ENCODE data around the gene MANEA.
"Not testable (repeated sequence)": the region's sequence is repeated elsewhere in the genome, so short reads cannot be mapped to it uniquely, and the experiment has no call there.

The MANEA gene

DNA sequence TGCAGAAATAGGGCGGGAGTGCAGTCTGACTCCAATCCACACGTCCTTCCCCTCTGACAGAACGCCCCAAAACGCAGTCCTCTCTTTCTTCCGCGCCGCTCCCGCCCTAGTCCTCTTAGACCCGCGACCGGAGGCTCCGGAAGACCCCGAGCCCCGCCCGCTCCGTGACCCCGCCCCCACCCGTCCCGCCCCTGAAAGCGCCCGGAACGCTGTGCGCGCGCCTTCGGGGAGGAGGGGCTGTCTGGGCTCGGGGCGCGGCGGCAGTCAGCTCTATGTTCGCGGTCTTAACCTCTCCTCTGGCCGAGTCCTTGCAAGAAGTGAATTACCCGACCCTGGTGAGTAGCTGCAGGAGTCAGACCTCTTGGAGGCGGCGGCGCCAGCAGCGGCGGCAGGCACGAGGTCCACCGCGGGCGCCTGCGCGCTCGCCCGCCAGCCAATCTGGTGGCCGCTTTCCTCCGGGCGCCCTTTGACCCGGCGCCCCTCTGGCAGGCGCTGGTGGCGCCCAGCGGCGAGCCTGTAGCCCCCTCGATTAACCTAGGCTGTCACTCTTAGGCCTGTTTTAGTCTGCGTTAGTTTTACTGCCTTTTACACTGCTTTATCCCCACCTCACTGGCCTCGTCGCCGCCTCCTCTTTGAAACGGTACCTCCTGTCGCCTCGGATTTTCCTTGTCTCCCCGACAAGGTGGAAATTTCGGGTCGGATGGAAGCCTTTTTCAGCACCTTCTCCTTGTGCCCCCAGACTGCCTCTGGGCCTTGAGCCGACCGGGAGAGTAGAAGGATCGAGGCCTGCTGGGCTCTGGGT is at the start of gene MANEA:
Gene MANEA (plus strand): TSS at position 232 of the 802 bp plus-strand sequence. CDS start 8,905 bp downstream, outside the sequence.
- DNase-seq, result peak in 1 of 2 experiments; percentile 67

GRCh38 chr6:95529762-95530161 is 47.6 kb upstream of the MANEA start:
- no peak for DNase-seq

DNA sequence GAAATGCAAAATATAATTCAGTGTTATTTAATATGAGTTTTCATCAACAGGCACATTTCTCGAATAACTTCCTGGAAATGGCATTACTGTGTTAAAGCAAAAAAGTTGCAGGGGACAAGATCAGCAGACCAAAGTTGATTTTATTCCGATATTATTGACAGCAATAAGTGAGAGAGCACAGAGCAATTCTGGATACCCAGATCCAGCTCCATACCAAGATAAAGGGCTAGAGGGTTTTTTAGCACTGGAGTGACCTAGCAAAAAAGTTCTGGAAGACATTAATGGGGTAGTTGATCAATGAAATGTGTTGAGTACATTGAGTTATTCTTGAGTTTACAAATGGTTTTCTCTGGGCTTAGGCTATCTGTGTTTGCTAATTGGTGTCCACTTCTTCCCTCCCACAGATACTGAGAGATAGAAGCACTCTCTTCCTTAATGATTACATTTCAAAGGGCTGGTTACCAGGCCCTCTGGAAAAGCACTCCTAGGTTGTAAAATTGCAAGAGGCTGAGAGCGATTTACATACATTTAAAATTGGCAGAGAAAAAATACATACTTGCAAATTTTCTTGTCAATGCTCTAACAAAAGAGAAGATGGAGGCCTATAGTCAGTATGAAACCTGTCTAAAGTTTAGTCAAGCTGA is 47.0 kb upstream of the MANEA start:
- DNase-seq, result no peak

GRCh38 chr6:95543798-95544197 is 33.5 kb upstream of the MANEA start:
- DNase-seq, result no peak

DNA sequence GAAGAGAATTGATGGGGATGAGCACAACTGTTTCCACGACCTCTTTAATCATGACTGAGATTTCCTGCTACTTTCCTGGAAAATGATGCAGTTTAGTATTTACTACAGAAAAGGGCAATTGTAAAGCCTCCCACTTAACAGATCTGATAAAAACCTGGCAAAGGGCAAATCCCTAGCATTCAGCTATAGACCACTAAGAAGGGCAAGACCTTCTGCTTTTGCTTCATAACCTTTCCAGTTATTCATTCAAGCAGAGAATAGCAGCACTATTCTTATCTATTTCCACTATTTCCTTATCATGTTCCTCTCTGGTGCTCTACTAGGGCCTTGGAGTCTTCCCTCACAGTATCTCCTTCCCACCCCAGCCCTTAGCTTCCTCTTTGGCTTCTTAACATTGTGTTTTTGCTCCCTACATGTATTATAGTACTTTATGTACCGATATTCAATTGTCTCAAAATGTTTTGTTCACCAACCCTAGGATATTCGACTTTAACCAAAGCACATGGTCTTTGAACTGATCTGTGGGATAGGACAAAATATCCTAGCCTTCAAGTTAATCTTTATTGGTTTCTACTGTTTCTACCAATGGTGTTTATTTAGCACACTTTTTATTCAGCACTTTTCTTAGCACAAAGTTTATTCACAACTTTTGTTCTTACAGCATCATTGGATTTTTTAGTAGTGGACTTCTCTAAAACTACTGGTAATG is 32.7 kb upstream of the MANEA start:
- DNase-seq, result no peak

- DNase-seq, result no peak
These were observed 32.1 kb upstream of the MANEA start for GRCh38 chr6:95545226-95545625.

GRCh38 chr6:95545686-95546085 is 31.6 kb upstream of the MANEA start:
- DNase-seq, result no peak

- no peak for DNase-seq
These were observed 31.2 kb upstream of the MANEA start for GRCh38 chr6:95546148-95546547.

GRCh38 chr6:95547043-95547442 is 30.3 kb upstream of the MANEA start:
- no peak for DNase-seq

GRCh38 chr6:95548188-95548786 is 29.0 kb upstream of the MANEA start:
- no peak for DNase-seq

DNA sequence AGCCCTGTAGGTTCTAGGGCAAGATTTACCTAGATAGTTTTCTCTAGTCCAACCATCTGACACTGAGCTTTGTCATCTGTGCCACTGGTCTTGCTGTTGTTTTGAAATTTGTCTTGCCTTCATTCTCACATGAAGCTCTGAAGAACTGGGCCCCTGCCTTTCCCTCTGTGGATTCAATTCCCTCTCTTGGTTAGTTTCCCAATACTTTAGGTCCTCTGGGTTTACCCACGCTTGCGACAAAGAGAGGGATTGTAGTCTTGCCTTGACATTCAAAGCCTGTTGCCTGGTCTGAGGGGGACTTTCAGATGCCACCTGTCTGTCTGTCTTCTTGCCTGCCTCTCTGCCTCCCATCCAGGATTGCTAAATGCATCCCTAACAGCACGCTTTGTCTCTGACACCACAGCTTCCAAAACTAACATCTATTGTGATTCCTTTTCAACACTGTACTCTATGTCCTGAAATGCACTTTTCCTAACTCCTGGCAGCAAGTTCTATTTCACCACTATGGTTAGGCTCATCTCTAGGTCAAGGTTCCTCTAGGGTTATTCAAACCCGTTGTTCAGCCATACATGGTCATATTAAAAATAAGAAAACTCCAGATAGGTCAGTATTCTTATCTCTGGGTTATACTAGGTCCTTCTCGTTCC is 25.5 kb upstream of the MANEA start:
- no peak for DNase-seq

GRCh38 chr6:95553880-95554279 is 23.5 kb upstream of the MANEA start:
- no peak for DNase-seq

GRCh38 chr6:95560956-95561355 is 16.4 kb upstream of the MANEA start:
- not testable (repeated sequence) for DNase-seq

- DNase-seq, result no peak
These were observed 7.8 kb upstream of the MANEA start for GRCh38 chr6:95569560-95569959.

DNA sequence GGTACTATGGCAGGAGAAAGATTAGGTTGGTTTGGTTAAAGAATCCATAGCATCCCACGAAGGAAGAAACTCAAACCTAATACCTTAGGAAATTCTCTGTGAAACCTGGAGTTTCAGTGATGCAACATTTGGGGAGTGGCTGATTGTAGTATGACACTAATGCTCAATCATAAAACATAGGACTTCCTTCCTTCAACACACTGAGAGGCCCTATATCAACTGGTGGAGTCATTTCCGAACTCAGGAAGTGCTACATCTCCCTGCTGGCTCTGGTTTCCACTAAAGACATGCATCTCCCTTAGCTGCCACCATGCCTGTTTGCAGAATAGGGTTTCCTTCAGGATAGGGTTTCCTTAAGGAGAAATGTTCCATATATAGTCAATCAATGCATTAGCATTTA is 5.2 kb upstream of the MANEA start:
- DNase-seq, result no peak

DNA sequence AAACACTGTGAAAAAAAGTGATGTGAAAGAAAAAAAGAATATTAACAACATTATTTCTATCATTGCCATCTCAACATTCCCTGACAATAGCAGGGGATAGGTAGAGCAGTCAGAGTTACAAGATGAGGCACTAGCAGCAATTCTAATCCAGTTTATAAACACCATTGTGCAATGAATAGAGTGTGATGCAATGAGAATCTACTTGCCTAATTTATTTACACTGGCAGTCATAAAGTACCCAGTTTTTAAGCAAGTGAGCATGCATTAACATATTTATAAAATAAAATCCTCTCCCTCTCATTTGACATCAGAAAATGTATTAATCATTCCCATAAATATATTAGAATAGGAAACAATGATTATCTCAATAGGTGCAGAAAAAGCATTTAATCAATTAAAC is 2.5 kb upstream of the MANEA start:
- DNase-seq, result no peak

DNA sequence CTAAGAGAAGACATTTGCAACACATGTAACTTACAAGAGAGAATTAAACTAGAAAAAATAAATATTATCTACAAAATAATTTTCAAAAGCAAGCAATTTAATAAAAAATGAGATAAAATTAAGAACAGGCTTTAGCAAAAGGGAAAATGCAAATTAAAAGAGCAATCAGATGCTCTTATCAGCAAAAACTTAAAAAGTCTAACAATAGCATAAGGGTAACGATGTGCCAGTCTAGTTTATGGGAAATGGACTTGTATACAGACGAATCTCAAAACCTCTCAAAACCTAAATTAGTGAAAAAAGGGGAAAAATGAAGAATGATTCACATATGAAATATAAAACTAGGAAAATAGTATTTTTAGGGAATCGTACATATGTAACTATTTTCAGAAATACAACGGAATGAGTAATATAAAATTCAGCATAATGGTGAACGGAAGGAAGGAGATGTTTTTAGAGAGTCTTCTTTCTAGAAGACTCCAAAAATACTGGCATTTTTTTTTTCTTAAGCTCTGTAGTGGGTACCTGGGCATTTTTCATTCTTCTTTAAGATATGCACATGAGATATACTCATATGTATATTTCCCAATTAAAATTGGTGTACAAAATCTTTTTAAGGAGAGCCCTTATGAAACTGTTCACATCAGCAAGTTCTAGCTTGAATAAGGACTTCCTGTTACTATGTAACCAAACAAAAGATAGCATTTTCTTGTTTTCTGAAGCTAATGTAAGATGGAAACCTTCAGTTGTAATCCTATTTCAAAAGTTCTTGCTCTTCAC is 927 bp upstream of the MANEA start:
- no peak for DNase-seq

- no peak for DNase-seq
These were observed 384 bp upstream of the MANEA start for GRCh38 chr6:95576998-95577303.

DNA sequence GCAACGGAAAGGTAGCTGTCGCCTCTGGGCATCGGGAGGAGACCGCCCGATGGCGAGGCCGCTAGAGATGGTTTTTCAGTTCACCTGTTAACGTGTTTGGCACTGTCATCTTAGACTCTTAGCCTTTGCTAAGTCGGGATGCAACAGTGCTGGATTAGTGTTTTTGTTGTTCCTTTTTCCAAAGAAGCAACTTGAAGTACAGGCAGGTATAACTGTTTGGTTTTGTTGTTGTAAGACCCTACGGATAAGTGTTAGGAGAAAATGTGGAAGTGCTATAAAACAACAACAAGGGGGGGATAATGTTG is 723 bp downstream of the MANEA start:
- no peak for DNase-seq

GRCh38 chr6:95581073-95581472 is 3.7 kb downstream of the MANEA start:
- no peak for DNase-seq

GRCh38 chr6:95584226-95584625 is 6.9 kb downstream of the MANEA start:
- not testable (repeated sequence) for DNase-seq

GRCh38 chr6:95587989-95588388 is 10.7 kb downstream of the MANEA start:
- DNase-seq, result no peak

Data from cerebellar nuclear complex (tissue), 1 donor.